GM12892 (cell line): ENCODE measurements around the gene SPATA20.

ENCODE experiments used
- DNase-seq: peaks from one replicate; pipeline ENCODE4 v3.0.0; 2011; ENCODE audit not compliant: insufficient read length
- FAIRE-seq: peaks from 2 replicates; lab custom pipeline; 2011; peaks lifted over from hg19 to GRCh38; lab: Jason Lieb, UNC
- POLR2A ChIP-seq: IDR thresholded peaks from 2 replicates; pipeline ENCODE4 v1.6.1; 2011; ENCODE audit warnings: low read depth, low read length, control low read depth
- POLR2AphosphoS5 ChIP-seq: IDR thresholded peaks from 2 replicates; pipeline ENCODE4 v1.6.1; 2011; ENCODE audit warnings: low read depth, low read length, control low read depth
- TAF1 ChIP-seq: IDR thresholded peaks from 2 replicates; pipeline ENCODE4 v1.6.1; 2011; ENCODE audit warnings: low read depth, mild to moderate bottlenecking, control low read depth, low read length, borderline replicate concordance

The SPATA20 gene

GRCh38 chr17:50541716-50542688, 5.0 kb upstream of the SPATA20 start:
- FAIRE-seq (peak; percentile 97), DNase-seq (peak; percentile 99)
- no peak for TF ChIP-seq POLR2A
- TF ChIP-seq TAF1, result no peak
- no peak for TF ChIP-seq POLR2AphosphoS5

GRCh38 chr17:50542795-50543774, 3.9 kb upstream of the SPATA20 start:
- no peak for FAIRE-seq
- DNase-seq, result no peak
- no peak for TF ChIP-seq POLR2A

- FAIRE-seq (no peak), DNase-seq (no peak)
- TF ChIP-seq POLR2AphosphoS5, result no peak
- no peak for TF ChIP-seq TAF1
- no peak for TF ChIP-seq POLR2A
Observed at GRCh38 chr17:50544516-50544915, 2.5 kb upstream of the SPATA20 start.

GRCh38 chr17:50545311-50545710, 1.7 kb upstream of the SPATA20 start:
- DNase-seq (no peak), FAIRE-seq (no peak)
- TF ChIP-seq POLR2A (no peak), POLR2AphosphoS5 (no peak), TAF1 (no peak)

- FAIRE-seq (no peak), DNase-seq (no peak)
- no peak for TF ChIP-seq POLR2AphosphoS5
- no peak for TF ChIP-seq POLR2A
- TF ChIP-seq TAF1, result no peak
Observed at GRCh38 chr17:50546701-50547034, 306 bp upstream of the SPATA20 start.

GRCh38 chr17:50547736-50548083, 736 bp downstream of the SPATA20 start:
- FAIRE-seq, result no peak

GRCh38 chr17:50548831-50549230, 1.9 kb downstream of the SPATA20 start:
- no peak for TF ChIP-seq POLR2A
- TF ChIP-seq POLR2AphosphoS5, result no peak
- TF ChIP-seq TAF1, result no peak
- DNase-seq (no peak), FAIRE-seq (no peak)

More at GRCh38 chr17:50547736-50548083, 736 bp downstream of the SPATA20 start:
- DNase-seq, result no peak
- TF ChIP-seq POLR2A, result no peak
- no peak for TF ChIP-seq TAF1
- TF ChIP-seq POLR2AphosphoS5, result no peak

GRCh38 chr17:50549256-50549941, 2.4 kb downstream of the SPATA20 start:
- TF ChIP-seq POLR2AphosphoS5, result no peak
- TF ChIP-seq TAF1, result no peak
- TF ChIP-seq POLR2A, result no peak
- FAIRE-seq (no peak), DNase-seq (no peak)

- FAIRE-seq, result no peak
- DNase-seq, result no peak
- TF ChIP-seq POLR2AphosphoS5 (no peak), TAF1 (no peak), POLR2A (no peak)
Observed at GRCh38 chr17:50549969-50550368, 3.0 kb downstream of the SPATA20 start.

GRCh38 chr17:50550661-50551432, 3.9 kb downstream of the SPATA20 start:
- DNase-seq, result no peak
- FAIRE-seq, result no peak
- TF ChIP-seq TAF1 (no peak), POLR2AphosphoS5 (no peak), POLR2A (no peak)

GRCh38 chr17:50551433-50551815, 4.5 kb downstream of the SPATA20 start:
- DNase-seq (no peak), FAIRE-seq (no peak)
- no peak for TF ChIP-seq TAF1
- TF ChIP-seq POLR2A, result no peak
- no peak for TF ChIP-seq POLR2AphosphoS5
